ENCODE measurements around the gene MAP2K2. TPM values are rescaled to one million over a fixed set of nuclear protein-coding genes. Genes with fewer than 3 reads are reported as not detected.

The MAP2K2 gene
- total and polyA plus RNA-seq, 2 donors (not counting 3 experiments of a cell fraction or from before 2014, with no cell fraction given): 126 to 171 TPM

- H3K79me2 ChIP-seq (ENCODE audit: control insufficient read depth, insufficient read depth, low read length): no peaks in the 10 kb centered on the region
Measured at GRCh38 chr19:4087787-4088679, 35.9 kb downstream of the MAP2K2 start.

GRCh38 chr19:4086411-4086867, 37.5 kb downstream of the MAP2K2 start:
- Histone ChIP-seq H3K9me3 (replicated peaks; ENCODE audit: control insufficient read depth, insufficient read depth, low read length) (no peaks in the 10 kb centered on the region), H3K4me3 (replicated peaks in 1 of 3; ENCODE audit: insufficient read depth in 1 of 3, low read depth in 1 of 3, low read length in 3 of 3) (no peak overlapping the region), H3K27ac (ENCODE audit: insufficient read depth, low read depth, low read length) (no peak overlapping the region), H3K36me3 (ENCODE audit: control insufficient read depth in 2 of 2, extremely low read depth in 1 of 2, insufficient read depth in 2 of 2, low read length in 2 of 2) (peaks cover 3 to 8% of the 10 kb centered on the region in 2 experiments), H2AFZ (ENCODE audit: low read depth, low read length) (no peak overlapping the region), H3K9me1 (replicated peaks; ENCODE audit: control insufficient read depth, extremely low read depth, insufficient read depth, low read length) (no peaks in the 10 kb centered on the region), H4K20me1 (replicated peaks; ENCODE audit: control insufficient read depth, extremely low read depth, insufficient read depth, low read length) (no peaks in the 10 kb centered on the region), H3K9ac (replicated peaks; ENCODE audit: extremely low read depth, insufficient read depth, low read length) (no peak overlapping the region), H3K79me2 (ENCODE audit: control insufficient read depth, insufficient read depth, low read length) (no peaks in the 10 kb centered on the region), H3K27me3 (ENCODE audit: control insufficient read depth in 2 of 2, insufficient read depth in 2 of 2, low read length in 2 of 2) (no peaks in the 10 kb centered on the region), H3K4me1 (ENCODE audit: control insufficient read depth, extremely low read depth, insufficient read depth, low read length) (no peaks in the 10 kb centered on the region), H3K4me2 (ENCODE audit: insufficient read depth, low read length) (no peak overlapping the region)
- BruUV-seq (replicated peaks): no TSS peak
- dilution Hi-C loops (cut with MboI; ENCODE audit: extremely low pct_ligation_motif_present, low sequenced_read_pairs): no loop called here
- FAIRE-seq (no peak), DNase-seq (ENCODE audit: low read depth, low spot score) (no peak)
- ChIA-PET POLR2A (no interaction called here), CTCF (interaction anchor here (1.6 kb wide), 1 partner anchor 54 kb away, joined by 3 read pairs; no protein-coding TSS in a partner anchor)
- intact Hi-C loops (cut with micrococcal nuclease): no loop called here
- no peak for TF ChIP-seq FOS (IDR thresholded peaks at IDR 0.05; ENCODE audit: borderline replicate concordance, insufficient read depth, low read length)
- no peak for TF ChIP-seq CTCF (IDR thresholded peaks at IDR 0.05; ENCODE audit: extremely low read depth in 1 of 2, insufficient read depth in 1 of 2, low read depth in 1 of 2, low read length in 2 of 2)
- TF ChIP-seq POLR2A (IDR thresholded peaks at IDR 0.05; ENCODE audit: low read depth, low read length): no peak
- no peak for TF ChIP-seq GATA2 (IDR thresholded peaks at IDR 0.05; ENCODE audit: insufficient read depth, insufficient read length, low read depth, low read length)
- no peak for TF ChIP-seq MYC (IDR thresholded peaks at IDR 0.05; ENCODE audit: low read depth, low read length)
- TF ChIP-seq MAX (IDR thresholded peaks at IDR 0.05; ENCODE audit: insufficient read depth, insufficient read length): no peak
- TF ChIP-seq POLR2AphosphoS5 (IDR thresholded peaks at IDR 0.05; ENCODE audit: insufficient read depth, low read depth, low read length): no peak

More at GRCh38 chr19:4087787-4088679, 35.9 kb downstream of the MAP2K2 start:
- dilution Hi-C loops (cut with MboI; ENCODE audit: extremely low pct_ligation_motif_present, low sequenced_read_pairs): no loop called here
- Histone ChIP-seq H3K9ac (replicated peaks; ENCODE audit: extremely low read depth, insufficient read depth, low read length) (no peak overlapping the region), H3K36me3 (ENCODE audit: control insufficient read depth in 2 of 2, extremely low read depth in 1 of 2, insufficient read depth in 2 of 2, low read length in 2 of 2) (peaks cover 3 to 11% of the 10 kb centered on the region in 2 experiments), H3K4me1 (ENCODE audit: control insufficient read depth, extremely low read depth, insufficient read depth, low read length) (no peaks in the 10 kb centered on the region), H3K9me3 (replicated peaks; ENCODE audit: control insufficient read depth, insufficient read depth, low read length) (no peaks in the 10 kb centered on the region), H3K4me2 (ENCODE audit: insufficient read depth, low read length) (no peak overlapping the region), H3K9me1 (replicated peaks; ENCODE audit: control insufficient read depth, extremely low read depth, insufficient read depth, low read length) (no peaks in the 10 kb centered on the region), H4K20me1 (replicated peaks; ENCODE audit: control insufficient read depth, extremely low read depth, insufficient read depth, low read length) (no peaks in the 10 kb centered on the region), H3K27ac (ENCODE audit: insufficient read depth, low read depth, low read length) (no peak overlapping the region), H3K4me3 (replicated peaks in 1 of 3; ENCODE audit: insufficient read depth in 1 of 3, low read depth in 1 of 3, low read length in 3 of 3) (no peak overlapping the region), H3K27me3 (ENCODE audit: control insufficient read depth in 2 of 2, insufficient read depth in 2 of 2, low read length in 2 of 2) (no peaks in the 10 kb centered on the region), H2AFZ (ENCODE audit: low read depth, low read length) (no peak overlapping the region)
- FAIRE-seq (no peak), DNase-seq (ENCODE audit: low read depth, low spot score) (no peak)
- BruUV-seq (replicated peaks): no TSS peak
- intact Hi-C loops (cut with micrococcal nuclease): no loop called here
- POLR2A ChIA-PET: no interaction called here
- CTCF ChIA-PET: interaction anchor here (1.6 kb wide), 1 partner anchor 52 kb away, joined by 3 read pairs; no protein-coding TSS in a partner anchor
- TF ChIP-seq EZH2 (IDR thresholded peaks at IDR 0.05; ENCODE audit: borderline replicate concordance, low read depth, low read length, severe bottlenecking) (no peak), FOS (IDR thresholded peaks at IDR 0.05; ENCODE audit: borderline replicate concordance, insufficient read depth, low read length) (no peak), GATA2 (IDR thresholded peaks at IDR 0.05; ENCODE audit: insufficient read depth, insufficient read length, low read depth, low read length) (no peak), POLR2A (IDR thresholded peaks at IDR 0.05; ENCODE audit: low read depth, low read length) (no peak), POLR2AphosphoS5 (IDR thresholded peaks at IDR 0.05; ENCODE audit: insufficient read depth, low read depth, low read length) (no peak)

All from endothelial cell of umbilical vein (primary cell).